ENCODE data around the gene SUPT5H.

SUPT5H gene

GRCh38 chr19:39409208-39410016 lies 36.0 kb upstream of the SUPT5H start:
- peak; percentile 63 for DNase-seq

- DNase-seq = peak; percentile 62
Measured at GRCh38 chr19:39410017-39410830, 35.2 kb upstream of the SUPT5H start.

GRCh38 chr19:39410831-39411080 lies 34.6 kb upstream of the SUPT5H start:
- DNase-seq = no peak

- DNase-seq = no peak
Measured at GRCh38 chr19:39411081-39411831, 34.1 kb upstream of the SUPT5H start.

GRCh38 chr19:39411832-39412099 lies 33.6 kb upstream of the SUPT5H start:
- DNase-seq = peak; percentile 92

GRCh38 chr19:39412100-39412866 lies 33.1 kb upstream of the SUPT5H start, which contains the start of gene PLEKHG2:
Gene PLEKHG2 (plus strand): TSS chr19:39412669. CDS start chr19:39414087, 1,418 bp downstream.
- DNase-seq = peak; percentile 100

- DNase-seq = peak; percentile 34
Measured at GRCh38 chr19:39412867-39413271, 32.5 kb upstream of the SUPT5H start.

- peak; percentile 67 for DNase-seq
Measured at GRCh38 chr19:39413272-39413910, 32.0 kb upstream of the SUPT5H start.

GRCh38 chr19:39413911-39414608 lies 31.3 kb upstream of the SUPT5H start:
- DNase-seq = no peak

- no peak for DNase-seq
Measured at GRCh38 chr19:39415111-39416046, 30.0 kb upstream of the SUPT5H start.

- no peak for DNase-seq
Measured at GRCh38 chr19:39416152-39417120, 28.9 kb upstream of the SUPT5H start.

- DNase-seq = no peak
Measured at GRCh38 chr19:39417463-39418181, 27.8 kb upstream of the SUPT5H start.

GRCh38 chr19:39419003-39419402 lies 26.4 kb upstream of the SUPT5H start:
- DNase-seq = no peak

GRCh38 chr19:39420769-39421168 lies 24.6 kb upstream of the SUPT5H start:
- DNase-seq = no peak

GRCh38 chr19:39422020-39422419 lies 23.4 kb upstream of the SUPT5H start:
- DNase-seq = no peak

- DNase-seq = no peak
Measured at GRCh38 chr19:39423258-39424086, 21.9 kb upstream of the SUPT5H start.

GRCh38 chr19:39424934-39425333 lies 20.4 kb upstream of the SUPT5H start:
- no peak for DNase-seq

- no peak for DNase-seq
Measured at GRCh38 chr19:39425744-39426143, 19.6 kb upstream of the SUPT5H start.

Data from fibroblast of skin of right quadriceps (primary cell).